Measurements from ENCODE around the gene PLEKHG5.

DNA sequence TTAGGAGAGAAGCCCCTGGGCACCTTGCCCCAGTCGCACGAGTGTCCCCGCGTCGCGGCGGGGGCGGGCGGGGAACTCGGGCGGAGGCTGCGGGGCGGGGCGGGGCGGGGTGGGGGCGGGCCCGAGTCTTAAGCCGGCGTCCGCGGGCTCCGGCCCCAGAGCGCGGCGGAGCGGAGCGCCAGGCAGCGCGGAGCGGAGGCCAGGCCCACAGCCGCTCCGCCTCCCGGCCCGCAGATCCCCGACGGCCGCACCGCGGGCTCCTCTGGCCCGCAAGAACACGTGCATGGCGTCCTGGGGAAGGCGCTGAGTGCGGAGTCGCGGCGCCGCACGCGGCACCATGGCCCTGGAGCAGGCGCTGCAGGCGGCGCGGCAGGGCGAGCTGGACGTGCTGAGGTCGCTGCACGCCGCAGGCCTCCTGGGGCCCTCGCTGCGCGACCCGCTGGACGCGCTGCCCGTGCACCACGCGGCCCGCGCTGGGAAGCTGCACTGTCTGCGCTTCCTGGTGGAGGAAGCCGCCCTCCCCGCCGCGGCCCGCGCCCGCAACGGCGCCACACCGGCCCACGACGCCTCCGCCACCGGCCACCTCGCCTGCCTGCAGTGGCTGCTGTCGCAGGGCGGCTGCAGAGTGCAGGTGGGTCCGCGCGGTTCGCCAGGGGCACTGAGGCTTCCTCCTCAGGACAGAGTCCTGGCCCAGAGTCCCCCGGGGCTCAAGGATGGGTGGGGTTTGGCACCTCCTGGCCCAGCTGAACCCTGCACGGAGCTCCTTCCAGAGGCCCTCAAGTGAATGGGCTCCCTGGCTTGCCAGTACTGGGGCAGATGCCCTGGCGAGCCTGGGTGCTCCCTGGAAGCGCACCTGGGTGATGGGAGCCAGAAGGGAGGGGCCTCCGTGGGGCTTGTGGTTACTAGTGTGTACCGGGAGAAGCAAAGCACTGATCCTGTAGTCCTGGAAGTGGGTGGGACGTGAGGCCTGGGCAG, 66.6 kb downstream of the PLEKHG5 start, which contains the start of gene ESPN:
- TF ChIP-seq, protein P1, sequence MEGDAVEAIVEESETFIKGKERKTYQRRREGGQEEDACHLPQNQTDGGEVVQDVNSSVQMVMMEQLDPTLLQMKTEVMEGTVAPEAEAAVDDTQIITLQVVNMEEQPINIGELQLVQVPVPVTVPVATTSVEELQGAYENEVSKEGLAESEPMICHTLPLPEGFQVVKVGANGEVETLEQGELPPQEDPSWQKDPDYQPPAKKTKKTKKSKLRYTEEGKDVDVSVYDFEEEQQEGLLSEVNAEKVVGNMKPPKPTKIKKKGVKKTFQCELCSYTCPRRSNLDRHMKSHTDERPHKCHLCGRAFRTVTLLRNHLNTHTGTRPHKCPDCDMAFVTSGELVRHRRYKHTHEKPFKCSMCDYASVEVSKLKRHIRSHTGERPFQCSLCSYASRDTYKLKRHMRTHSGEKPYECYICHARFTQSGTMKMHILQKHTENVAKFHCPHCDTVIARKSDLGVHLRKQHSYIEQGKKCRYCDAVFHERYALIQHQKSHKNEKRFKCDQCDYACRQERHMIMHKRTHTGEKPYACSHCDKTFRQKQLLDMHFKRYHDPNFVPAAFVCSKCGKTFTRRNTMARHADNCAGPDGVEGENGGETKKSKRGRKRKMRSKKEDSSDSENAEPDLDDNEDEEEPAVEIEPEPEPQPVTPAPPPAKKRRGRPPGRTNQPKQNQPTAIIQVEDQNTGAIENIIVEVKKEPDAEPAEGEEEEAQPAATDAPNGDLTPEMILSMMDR (IDR thresholded peaks at IDR 0.05) = no peak
- TF ChIP-seq POLR2A (IDR thresholded peaks at IDR 0.05) = no peak
- TF ChIP-seq POLR2AphosphoS5 (IDR thresholded peaks at IDR 0.05; ENCODE audit: insufficient read depth in 1 of 2, low read depth in 1 of 2) = no peak

All from vagina (tissue), 2 donors.